Transverse colon (tissue), 4 donors: ENCODE measurements around the gene POLR3GL. TPM values are rescaled to one million over a fixed set of nuclear protein-coding genes. Genes with fewer than 3 reads are reported as not detected.
"Not testable (repeated sequence)": the region's sequence is repeated elsewhere in the genome, so short reads cannot be mapped to it uniquely, and the experiment has no call there.

Experiments
- DNase-seq: peaks from one replicate; pipeline ENCODE4 v3.0.0-alpha.2; 2019
- H3K27ac ChIP-seq, 4 donors: fragments of 200-600 bp; sonication (generic); 2 replicates each; pipeline ENCODE4 v1.5.1; 2016 to 2018; ENCODE audit warnings: inconsistent platforms in 4 of 4
- H3K27me3 ChIP-seq: fragments of 200-600 bp; sonication (generic); 2 replicates; pipeline ENCODE4 v1.5.1; 2017; ENCODE audit warnings: inconsistent platforms
- H3K36me3 ChIP-seq, 4 donors: fragments of 200-600 bp; sonication (generic); 2 replicates each; pipeline ENCODE4 v1.5.1; 2017 to 2019; ENCODE audit warnings: inconsistent platforms in 4 of 4
- H3K4me1 ChIP-seq, 4 donors: fragments of 200-600 bp; sonication (generic); 2 replicates each; pipeline ENCODE4 v1.5.1; 2017 to 2020; ENCODE audit warnings: inconsistent platforms in 4 of 4
- H3K4me3 ChIP-seq, 4 donors: fragments of 200-600 bp; sonication (generic); 1 replicate in 1 of 4; 2 replicates in 3 of 4; pipeline versions ENCODE4 v1.5.1 to v1.6.1; 2017 to 2019; ENCODE audit warnings: inconsistent platforms in 4 of 4
- H3K9me3 ChIP-seq, 2 donors: fragments of 200-600 bp; sonication (generic); 2 replicates each; pipeline ENCODE4 v1.5.1; 2017 to 2019; ENCODE audit warnings: inconsistent platforms in 2 of 2
- CTCF ChIP-seq, 5 experiments: fragments of 200-600 bp in 3 of 5; fragments of 450-650 bp in 2 of 5; sonication (generic) in 3 of 5; IDR thresholded peaks; 1 replicate in 2 of 5; 2 replicates in 3 of 5; pipeline ENCODE4 v1.5.1; 2016 to 2017; ENCODE audit warnings: antibody characterized with exemption in 5 of 5, inconsistent platforms in 3 of 5, mild to moderate bottlenecking in 2 of 5, moderate library complexity in 1 of 5
- EP300 ChIP-seq: sonication (generic); formaldehyde crosslinking; IDR thresholded peaks from one replicate; pipeline ENCODE4 v1.6.1; 2017; ENCODE audit warnings: antibody characterized with exemption, low read depth
- POLR2A ChIP-seq: fragments of 450-650 bp; IDR thresholded peaks from one replicate; pipeline ENCODE4 v1.6.1; 2016; ENCODE audit warnings: antibody characterized with exemption, mild to moderate bottlenecking, moderate library complexity
- POLR2AphosphoS5 ChIP-seq, 3 donors: sonication (generic); formaldehyde crosslinking; IDR thresholded peaks; one replicate each; pipeline ENCODE4 v1.6.1; 2016; ENCODE audit warnings: antibody characterized with exemption in 3 of 3
- WGBS, 2 donors: methylation state at CpG; one replicate each; pipeline ENCODE4 v1.1.5; 2018; ENCODE audit warnings: low coverage in 1 of 2; 5-methylcytosine and 5-hydroxymethylcytosine counted together
- in situ Hi-C, 4 donors: fragments of 200-750 bp; cut with MboI; loops; one replicate each; pipeline versions ENCODE4 v1.15.0 to v1.15.1; 2017; ENCODE audit warnings: low sequenced_read_pairs in 3 of 4, low pct_ligation_motif_present in 1 of 4, low pct_unique_long_range_greater_than_20kb in 1 of 4
- intact Hi-C: fragments of 100-400 bp; cut with DNase I; formaldehyde crosslinking; loops from one replicate; pipeline ENCODE4 v1.15.1; 2023; ENCODE audit warnings: low total_unique reads
- total RNA-seq, 4 donors: library from RNA; depleted of rRNA; stranded (reverse); fragments of >200 nt; gene quantifications; one replicate each; pipeline ENCODE4 v1.1.0, GENCODE V29; 2016

Gene POLR3GL
- total RNA-seq, 4 donors from 2014 or later, result 1.2 to 23.7 (median 14.4) TPM

DNA sequence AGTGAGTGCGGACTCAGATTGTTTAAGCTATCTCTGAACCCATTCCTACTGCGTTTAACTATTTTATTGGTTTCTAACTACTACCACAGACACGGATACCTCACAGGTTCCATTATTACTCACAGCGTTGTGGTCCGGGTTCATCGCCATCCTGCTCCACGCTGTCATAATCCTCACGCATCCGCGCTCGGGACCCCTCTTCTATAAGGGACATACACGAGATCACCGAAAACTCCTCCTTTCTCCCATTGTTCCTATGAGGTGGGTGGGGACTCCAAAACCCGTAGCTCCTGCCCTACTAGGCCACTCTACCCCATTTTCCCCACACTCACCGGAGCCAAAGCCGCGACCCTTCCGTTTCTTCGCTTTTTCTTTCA lies 37.8 kb upstream of the POLR3GL start:
- Histone ChIP-seq H3K36me3 (peaks cover 0 to 4% (median 0%) of the 10 kb centered on the region in 4 donors), H3K27ac (peak overlapping the region; percentile 92 to 96 (median 95)), H3K27me3 (no peaks in the 10 kb centered on the region), H3K4me3 (peak overlapping the region; percentile 52 to 69 (median 66)), H3K4me1 (peaks cover 8 to 19% (median 10%) of the 10 kb centered on the region in 4 donors), H3K9me3 (no peaks in the 10 kb centered on the region)
- intact Hi-C loops (no loop called here), in situ Hi-C loops (no loop called here)
- WGBS, 2 donors, result 5 to 11% methylated on average over 7 to 19 of the region's 19 CpGs
- no peak for DNase-seq
- TF ChIP-seq POLR2A, result no peak
- no peak for TF ChIP-seq POLR2AphosphoS5 (IDR thresholded peaks at IDR 0.05)
- TF ChIP-seq EP300, result no peak
- no peak for TF ChIP-seq CTCF (IDR thresholded peaks at IDR 0.05)

GRCh38 chr1:145927063-145927886 lies 37.2 kb upstream of the POLR3GL start, which contains the start of gene RBM8A:
Gene RBM8A (minus strand): TSS chr1:145927484. CDS start chr1:145927426, 58 bp downstream.
- TF ChIP-seq POLR2AphosphoS5 (IDR thresholded peaks at IDR 0.05) (peak; percentile 100), CTCF (IDR thresholded peaks at IDR 0.05) (peak; percentile 64 to 93 (median 74)), EP300 (no peak), POLR2A (peak; percentile 100)
- Histone ChIP-seq H3K4me1 (peaks cover 8 to 22% (median 10%) of the 10 kb centered on the region in 4 donors), H3K9me3 (no peaks in the 10 kb centered on the region), H3K27me3 (no peaks in the 10 kb centered on the region), H3K4me3 (peak within 1 kb of the TSS; percentile 52 to 69 (median 66)), H3K27ac (peak within 1 kb of the TSS; percentile 92 to 96 (median 95)), H3K36me3 (peaks cover 0 to 4% (median 0%) of the 10 kb centered on the region in 4 donors)
- 0 to 1% methylated on average over 18 to 41 of the region's 41 CpGs for WGBS, 2 donors
- peak; percentile 96 for DNase-seq
- in situ Hi-C loops, result no loop called here
- intact Hi-C loops, result no loop called here

DNA sequence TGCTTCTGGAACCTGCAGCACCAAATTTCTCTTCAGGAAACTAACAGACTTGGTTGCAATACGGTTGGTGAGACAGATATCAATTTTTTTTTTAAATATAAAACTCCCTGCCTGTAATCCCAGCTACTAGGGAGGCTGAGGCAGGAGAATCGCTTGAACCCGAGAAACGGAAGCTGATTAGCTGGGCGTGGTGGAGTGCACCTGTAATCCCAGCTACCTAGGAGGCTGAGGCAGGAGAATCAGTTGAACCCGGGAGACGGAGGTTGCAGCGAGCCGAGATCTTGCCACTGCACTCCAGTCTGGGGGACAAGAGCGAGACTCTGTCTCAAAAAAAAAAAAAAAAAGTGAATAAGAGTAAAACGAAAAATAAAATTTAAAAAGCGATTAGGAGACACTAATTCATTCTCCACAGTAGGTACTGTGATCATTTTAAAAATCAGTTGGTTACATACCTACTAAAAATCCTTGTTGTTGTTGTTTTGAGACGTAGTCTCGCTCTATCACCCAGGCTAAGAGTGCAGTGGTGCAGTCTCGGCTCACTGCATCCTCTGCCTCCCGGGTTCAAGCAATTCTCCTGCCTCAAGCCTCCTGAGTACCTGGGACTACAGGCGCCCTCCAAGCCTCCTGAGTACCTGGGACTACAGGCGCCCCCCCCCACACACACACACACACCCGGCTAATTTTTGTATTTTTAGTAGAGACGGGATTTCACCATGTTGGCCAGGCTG lies 36.4 kb upstream of the POLR3GL start:
- TF ChIP-seq CTCF (IDR thresholded peaks at IDR 0.05) (no peak), POLR2AphosphoS5 (IDR thresholded peaks at IDR 0.05) (no peak), POLR2A (no peak), EP300 (no peak)
- intact Hi-C loops, result no loop called here
- 48 to 64% methylated on average over 7 to 20 of the region's 20 CpGs for WGBS, 2 donors
- peak; percentile 25 for DNase-seq
- H3K27ac ChIP-seq, result peak overlapping the region; percentile 92 to 96 (median 95)
- peaks cover 8 to 23% (median 10%) of the 10 kb centered on the region in 4 donors for H3K4me1 ChIP-seq
- in situ Hi-C loops, result no loop called here
- peak overlapping the region; percentile 19 to 69 (median 58) for H3K4me3 ChIP-seq
- H3K9me3 ChIP-seq, result no peaks in the 10 kb centered on the region
- no peaks in the 10 kb centered on the region for H3K27me3 ChIP-seq
- H3K36me3 ChIP-seq, result peaks cover 0 to 4% (median 0%) of the 10 kb centered on the region in 4 donors

DNA sequence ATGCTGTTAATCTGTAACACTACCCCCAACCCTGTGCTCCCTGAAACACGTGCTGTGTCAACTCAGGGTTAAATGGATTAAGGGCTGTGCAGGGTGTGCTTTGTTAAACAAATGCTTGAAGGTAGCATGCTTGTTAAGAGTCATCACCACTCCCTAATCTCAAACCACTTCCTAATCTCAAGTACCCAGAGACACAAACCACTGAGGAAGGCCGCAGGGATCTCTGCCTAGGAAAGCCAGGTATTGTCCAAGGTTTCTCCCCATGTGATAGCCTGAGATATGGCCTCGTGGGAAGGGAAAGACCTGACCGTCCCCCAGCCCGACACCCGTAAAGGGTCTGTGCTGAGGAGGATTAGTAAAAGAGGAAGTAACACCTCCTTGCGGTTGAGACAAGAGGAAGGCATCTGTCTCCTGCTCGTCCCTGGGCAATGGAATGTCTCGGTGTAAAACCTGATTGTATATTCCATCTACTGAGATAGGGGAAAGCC lies 31.9 kb upstream of the POLR3GL start:
- H3K9me3 ChIP-seq, H3K4me3 ChIP-seq, intact Hi-C loops, H3K27me3 ChIP-seq, in situ Hi-C loops, H3K36me3 ChIP-seq, DNase-seq: not testable (repeated sequence)
- Histone ChIP-seq H3K27ac (peak overlapping the region in 2 of 4 donors; percentile 18 to 48), H3K4me1 (peaks cover 0 to 13% (median 0%) of the 10 kb centered on the region in 4 donors)
- WGBS, 2 donors, result 54% methylated on average over 9 of the region's 9 CpGs; no CpG with 5 or more reads in 1 of the 2 donors
